Mammary epithelial cell (primary cell): Measurements from ENCODE around the gene FNBP1.

ENCODE experiments used
- CTCF ChIP-seq, 2 donors: IDR thresholded peaks in 1 of 2; conservative IDR thresholded peaks in 1 of 2; 2 replicates each; pipeline ENCODE4 v1.5.1; 2011 to 2012; ENCODE audit warnings: inconsistent platforms in 2 of 2, low read length in 2 of 2, mild to moderate bottlenecking in 2 of 2, control low read depth in 1 of 2, low read depth in 1 of 2; ENCODE audit not compliant: insufficient read depth in 1 of 2; ENCODE audit errors: extremely low read depth in 1 of 2
- EZH2 ChIP-seq: IDR thresholded peaks from 2 replicates; pipeline ENCODE4 v1.6.1; 2012; ENCODE audit warnings: low read length, inconsistent platforms, borderline replicate concordance

GRCh38 chr9:130026583-130027340 lies 16.2 kb downstream of the FNBP1 start:
- no peak for TF ChIP-seq EZH2
- no peak for TF ChIP-seq CTCF (conservative IDR thresholded peaks at IDR 0.05 in 1 of 2, IDR thresholded peaks at IDR 0.05 in 1 of 2; ENCODE audit: extremely low read depth in 1 of 2, insufficient read depth in 1 of 2, low read depth in 1 of 2, low read length in 2 of 2)
